ENCODE results near the gene MYCN. TPM values are rescaled to one million over a fixed set of nuclear protein-coding genes. Genes with fewer than 3 reads are reported as not detected.
A peak's percentile ranks its signal among the peaks of the same experiment; 100 is the strongest.

MYCN gene
- total RNA-seq, 2 experiments from 2014 or later: not detected

DNA sequence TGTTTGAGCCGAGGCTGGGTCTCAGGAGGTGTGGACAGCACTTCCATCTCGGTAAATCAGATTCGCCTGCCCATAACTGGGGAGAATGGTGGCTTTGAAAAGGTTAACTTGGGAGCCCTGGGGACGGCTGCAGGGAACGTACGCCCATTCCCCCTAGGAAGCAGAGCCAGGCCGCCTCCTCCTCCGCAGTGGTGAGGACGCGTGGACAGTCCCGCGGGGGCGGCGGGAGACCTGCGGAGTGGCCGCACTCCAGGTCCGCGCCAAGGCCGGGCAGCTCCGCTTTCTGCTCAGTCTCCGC, 845 bp upstream of the MYCN start:
- Mint-ChIP-seq H3K4me1 (peaks cover 3% of the 10 kb centered on the region), H3K27ac (no peak overlapping the region), H3K4me3 (no peak overlapping the region), H3K36me3 (ENCODE audit: low read depth) (no peaks in the 10 kb centered on the region), H3K27me3 (peaks cover 58% of the 10 kb centered on the region), H3K9me3 (no peaks in the 10 kb centered on the region)
- POLR2A ChIA-PET: no interaction called here
- no peak for DNase-seq
- CTCF ChIA-PET: interaction anchor here (0.6 to 2.2 kb wide), 15 partner anchors 8 to 820 kb away, joined by 3 to 11 read pairs (median 3); no protein-coding TSS in a partner anchor

DNA sequence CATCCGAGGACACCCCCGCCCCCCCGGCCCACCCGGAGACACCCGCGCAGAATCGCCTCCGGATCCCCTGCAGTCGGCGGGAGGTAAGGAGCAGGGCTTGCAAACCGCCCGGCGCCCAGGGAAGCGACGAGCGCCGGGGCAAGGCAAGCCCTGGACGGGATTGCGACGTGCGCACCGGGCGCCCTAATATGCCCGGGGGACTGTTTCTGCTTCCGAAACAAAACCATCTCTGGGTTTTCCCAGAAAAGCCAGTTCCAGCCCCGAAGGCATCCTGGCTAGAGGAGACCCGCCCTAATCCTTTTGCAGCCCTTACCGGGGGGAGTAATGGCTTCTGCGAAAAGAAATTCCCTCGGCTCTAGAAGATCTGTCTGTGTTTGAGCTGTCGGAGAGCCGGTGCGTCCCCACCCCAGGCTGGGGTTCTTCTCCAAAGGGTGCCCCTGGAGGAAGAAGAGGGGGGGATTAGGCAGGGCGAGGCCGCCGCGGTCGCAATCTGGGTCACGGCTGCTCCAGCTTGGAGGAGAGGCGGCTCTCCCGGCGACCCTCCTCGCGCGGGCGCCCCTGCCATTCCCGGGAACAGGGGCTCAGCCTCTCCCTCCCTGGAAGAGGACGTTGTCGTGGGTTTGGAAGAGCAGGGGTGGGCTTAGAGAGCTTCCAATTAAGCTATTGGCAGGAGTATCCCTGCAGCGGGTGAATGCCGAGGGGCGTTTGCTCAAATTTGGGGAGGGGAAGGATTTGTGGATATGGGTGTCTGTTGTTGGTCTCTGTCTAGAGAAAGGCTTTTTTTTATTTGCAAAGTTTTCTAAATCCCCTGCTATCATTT, 521 bp downstream of the MYCN start:
- POLR2A ChIA-PET: no interaction called here
- peak overlapping the region; percentile 7 for H3K4me3 Mint-ChIP-seq
- no peak for DNase-seq
- H3K4me1 Mint-ChIP-seq: peaks cover 3% of the 10 kb centered on the region
- peaks cover 62% of the 10 kb centered on the region for H3K27me3 Mint-ChIP-seq
- no peak overlapping the region for H3K27ac Mint-ChIP-seq
- CTCF ChIA-PET: interaction anchor here (1.5 kb wide), 1 partner anchor 202 kb away, joined by 4 read pairs; no protein-coding TSS in a partner anchor
- no peaks in the 10 kb centered on the region for H3K36me3 Mint-ChIP-seq (ENCODE audit: low read depth)
- no peaks in the 10 kb centered on the region for H3K9me3 Mint-ChIP-seq

DNA sequence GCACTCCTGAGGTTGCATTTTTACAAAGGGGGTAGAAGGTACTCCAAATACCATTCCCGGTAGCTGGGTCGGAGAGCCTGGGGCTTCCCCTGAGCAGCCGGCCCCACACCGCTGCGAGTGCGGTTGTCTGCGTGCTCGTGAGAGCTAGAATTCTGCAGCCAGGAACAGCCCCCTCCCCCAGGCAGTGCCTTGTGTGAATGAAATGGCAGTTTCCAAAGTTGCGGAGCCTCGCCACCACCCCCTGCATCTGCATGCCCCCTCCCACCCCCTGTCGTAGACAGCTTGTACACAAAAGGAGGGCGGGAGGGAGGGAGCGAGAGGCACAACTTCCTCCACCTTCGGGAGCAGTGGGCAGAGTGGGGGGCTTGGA, 1.1 kb downstream of the MYCN start:
- Mint-ChIP-seq H3K9me3 (no peaks in the 10 kb centered on the region), H3K4me1 (peaks cover 3% of the 10 kb centered on the region), H3K27me3 (peaks cover 61% of the 10 kb centered on the region), H3K27ac (no peak overlapping the region), H3K4me3 (no peak overlapping the region), H3K36me3 (ENCODE audit: low read depth) (no peaks in the 10 kb centered on the region)
- no peak for DNase-seq
- ChIA-PET POLR2A (no interaction called here), CTCF (no interaction called here)

DNA sequence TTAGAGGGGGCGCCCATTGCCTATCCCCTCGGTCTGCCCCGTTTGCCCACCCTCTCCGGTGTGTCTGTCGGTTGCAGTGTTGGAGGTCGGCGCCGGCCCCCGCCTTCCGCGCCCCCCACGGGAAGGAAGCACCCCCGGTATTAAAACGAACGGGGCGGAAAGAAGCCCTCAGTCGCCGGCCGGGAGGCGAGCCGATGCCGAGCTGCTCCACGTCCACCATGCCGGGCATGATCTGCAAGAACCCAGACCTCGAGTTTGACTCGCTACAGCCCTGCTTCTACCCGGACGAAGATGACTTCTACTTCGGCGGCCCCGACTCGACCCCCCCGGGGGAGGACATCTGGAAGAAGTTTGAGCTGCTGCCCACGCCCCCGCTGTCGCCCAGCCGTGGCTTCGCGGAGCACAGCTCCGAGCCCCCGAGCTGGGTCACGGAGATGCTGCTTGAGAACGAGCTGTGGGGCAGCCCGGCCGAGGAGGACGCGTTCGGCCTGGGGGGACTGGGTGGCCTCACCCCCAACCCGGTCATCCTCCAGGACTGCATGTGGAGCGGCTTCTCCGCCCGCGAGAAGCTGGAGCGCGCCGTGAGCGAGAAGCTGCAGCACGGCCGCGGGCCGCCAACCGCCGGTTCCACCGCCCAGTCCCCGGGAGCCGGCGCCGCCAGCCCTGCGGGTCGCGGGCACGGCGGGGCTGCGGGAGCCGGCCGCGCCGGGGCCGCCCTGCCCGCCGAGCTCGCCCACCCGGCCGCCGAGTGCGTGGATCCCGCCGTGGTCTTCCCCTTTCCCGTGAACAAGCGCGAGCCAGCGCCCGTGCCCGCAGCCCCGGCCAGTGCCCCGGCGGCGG, 1.7 kb downstream of the MYCN start:
- no peak for DNase-seq
- ChIA-PET POLR2A (no interaction called here), CTCF (no interaction called here)
- no peaks in the 10 kb centered on the region for H3K36me3 Mint-ChIP-seq (ENCODE audit: low read depth)
- H3K27ac Mint-ChIP-seq: no peak overlapping the region
- no peaks in the 10 kb centered on the region for H3K9me3 Mint-ChIP-seq
- H3K27me3 Mint-ChIP-seq: peaks cover 61% of the 10 kb centered on the region
- peaks cover 3% of the 10 kb centered on the region for H3K4me1 Mint-ChIP-seq
- H3K4me3 Mint-ChIP-seq: no peak overlapping the region

DNA sequence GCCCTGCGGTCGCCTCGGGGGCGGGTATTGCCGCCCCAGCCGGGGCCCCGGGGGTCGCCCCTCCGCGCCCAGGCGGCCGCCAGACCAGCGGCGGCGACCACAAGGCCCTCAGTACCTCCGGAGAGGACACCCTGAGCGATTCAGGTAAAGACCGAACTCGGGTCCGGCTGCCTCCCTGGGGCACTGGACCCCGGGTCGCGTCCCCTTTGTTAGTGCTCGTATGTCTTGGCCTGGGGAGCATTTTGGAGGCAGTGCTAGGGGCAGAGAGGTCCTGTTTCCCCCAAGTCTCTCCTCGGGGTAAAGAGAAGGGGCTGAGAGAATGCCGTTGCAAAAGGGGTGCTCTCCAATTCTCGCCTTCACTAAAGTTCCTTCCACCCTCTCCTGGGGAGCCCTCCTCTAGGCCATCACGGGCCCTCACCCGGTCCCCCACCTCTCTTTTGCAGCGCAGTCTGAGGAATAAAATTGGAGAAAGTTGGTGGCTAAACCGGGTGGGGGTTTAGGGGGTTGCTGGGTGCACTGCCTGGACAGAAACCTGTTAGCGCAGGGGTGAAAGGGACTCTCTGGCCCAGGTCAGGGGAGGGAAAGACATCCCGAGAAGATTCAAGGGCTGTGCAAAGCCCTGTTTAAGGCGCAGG, 2.5 kb downstream of the MYCN start:
- no peak overlapping the region for H3K27ac Mint-ChIP-seq
- POLR2A ChIA-PET: no interaction called here
- H3K4me3 Mint-ChIP-seq: no peak overlapping the region
- no peaks in the 10 kb centered on the region for H3K9me3 Mint-ChIP-seq
- peaks cover 3% of the 10 kb centered on the region for H3K4me1 Mint-ChIP-seq
- peaks cover 60% of the 10 kb centered on the region for H3K27me3 Mint-ChIP-seq
- no peaks in the 10 kb centered on the region for H3K36me3 Mint-ChIP-seq (ENCODE audit: low read depth)
- CTCF ChIA-PET: interaction anchor here (0.7 kb wide), 1 partner anchor 662 kb away, joined by 4 read pairs; no protein-coding TSS in a partner anchor
- DNase-seq: no peak

DNA sequence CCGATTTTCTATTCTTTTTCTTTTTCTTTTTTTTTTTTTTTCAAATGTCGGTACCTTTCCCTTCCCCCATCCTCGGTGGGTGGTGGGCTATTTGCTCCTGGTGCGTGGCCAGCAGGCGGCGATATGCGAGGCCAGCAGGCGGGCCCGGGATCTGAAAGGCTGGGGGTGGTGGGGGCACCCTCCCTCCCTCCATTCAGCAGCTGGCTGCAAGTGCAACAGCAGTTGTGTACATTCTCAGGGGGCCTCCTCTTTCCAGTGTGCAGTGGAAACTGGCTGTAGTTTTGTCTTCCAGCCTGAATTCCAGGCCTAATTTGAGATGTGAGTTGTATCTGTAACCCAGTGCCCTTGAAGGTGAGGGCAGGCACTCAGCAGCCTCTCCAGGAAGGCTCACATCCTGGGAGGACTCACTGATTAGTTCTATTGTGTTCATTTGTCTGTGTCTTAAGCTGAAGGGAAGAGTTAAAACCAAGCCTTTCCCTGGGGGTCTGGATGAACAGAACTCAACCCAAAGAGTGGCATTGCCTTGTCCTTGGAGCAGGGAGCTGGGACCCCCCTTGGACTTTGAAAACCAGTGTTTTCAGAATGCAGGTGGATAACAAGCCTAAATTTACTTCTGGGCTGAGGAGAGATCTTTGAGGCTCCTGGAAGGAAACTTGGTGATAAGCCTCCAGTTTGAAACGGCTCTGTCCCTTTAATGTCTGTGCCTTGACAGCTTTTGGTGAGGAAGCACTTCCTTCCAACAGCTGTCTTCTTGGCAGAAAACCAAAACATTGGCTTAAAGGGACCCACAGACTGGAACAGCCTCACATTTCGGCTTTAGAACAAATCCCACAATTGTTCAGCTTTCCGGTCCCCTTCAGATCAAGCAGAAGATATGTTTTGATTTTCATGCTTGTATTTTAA, 3.3 kb downstream of the MYCN start:
- ChIA-PET POLR2A (no interaction called here), CTCF (interaction anchor here (0.7 kb wide), 1 partner anchor 663 kb away, joined by 4 read pairs; no protein-coding TSS in a partner anchor)
- Mint-ChIP-seq H3K27ac (no peak overlapping the region), H3K9me3 (no peaks in the 10 kb centered on the region), H3K4me3 (no peak overlapping the region), H3K36me3 (ENCODE audit: low read depth) (no peaks in the 10 kb centered on the region), H3K27me3 (peaks cover 55% of the 10 kb centered on the region), H3K4me1 (peaks cover 3% of the 10 kb centered on the region)
- DNase-seq: no peak

DNA sequence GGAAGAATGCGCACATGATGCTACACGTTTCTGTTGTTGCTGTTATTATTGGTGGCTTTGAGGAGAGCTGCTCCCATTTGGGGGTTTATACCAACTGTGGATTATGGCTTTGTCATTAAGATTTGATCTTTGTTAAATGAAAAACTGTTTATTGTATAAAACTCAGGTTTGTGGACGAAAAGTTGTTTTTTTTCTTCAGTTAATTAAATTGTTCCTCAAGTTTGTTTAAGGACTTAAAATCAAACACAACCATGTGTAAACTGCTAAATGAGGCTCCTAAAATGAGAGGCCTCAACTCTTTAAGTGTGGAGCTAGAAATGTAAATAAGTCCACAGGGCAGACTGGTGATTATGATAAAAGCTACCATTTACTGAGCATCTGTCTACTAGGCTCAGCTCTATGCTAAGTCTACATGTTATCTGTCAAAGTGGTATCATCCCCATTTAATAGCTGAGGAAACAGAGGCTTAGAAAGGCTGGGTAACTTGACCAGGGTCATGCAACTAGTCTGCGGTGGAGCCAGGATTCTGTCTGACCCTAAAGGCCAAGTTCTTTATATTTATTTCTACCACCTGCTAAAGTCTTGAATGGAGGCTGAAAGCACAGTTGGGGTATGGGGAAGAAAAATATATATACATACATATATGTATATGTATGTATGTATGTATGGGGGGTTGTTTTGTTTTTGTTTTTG, 4.1 kb downstream of the MYCN start:
- no peak overlapping the region for H3K4me3 Mint-ChIP-seq
- H3K9me3 Mint-ChIP-seq: no peaks in the 10 kb centered on the region
- H3K27ac Mint-ChIP-seq: no peak overlapping the region
- POLR2A ChIA-PET: no interaction called here
- CTCF ChIA-PET: no interaction called here
- H3K27me3 Mint-ChIP-seq: peaks cover 47% of the 10 kb centered on the region
- no peaks in the 10 kb centered on the region for H3K36me3 Mint-ChIP-seq (ENCODE audit: low read depth)
- H3K4me1 Mint-ChIP-seq: peaks cover 3% of the 10 kb centered on the region
- no peak for DNase-seq

DNA sequence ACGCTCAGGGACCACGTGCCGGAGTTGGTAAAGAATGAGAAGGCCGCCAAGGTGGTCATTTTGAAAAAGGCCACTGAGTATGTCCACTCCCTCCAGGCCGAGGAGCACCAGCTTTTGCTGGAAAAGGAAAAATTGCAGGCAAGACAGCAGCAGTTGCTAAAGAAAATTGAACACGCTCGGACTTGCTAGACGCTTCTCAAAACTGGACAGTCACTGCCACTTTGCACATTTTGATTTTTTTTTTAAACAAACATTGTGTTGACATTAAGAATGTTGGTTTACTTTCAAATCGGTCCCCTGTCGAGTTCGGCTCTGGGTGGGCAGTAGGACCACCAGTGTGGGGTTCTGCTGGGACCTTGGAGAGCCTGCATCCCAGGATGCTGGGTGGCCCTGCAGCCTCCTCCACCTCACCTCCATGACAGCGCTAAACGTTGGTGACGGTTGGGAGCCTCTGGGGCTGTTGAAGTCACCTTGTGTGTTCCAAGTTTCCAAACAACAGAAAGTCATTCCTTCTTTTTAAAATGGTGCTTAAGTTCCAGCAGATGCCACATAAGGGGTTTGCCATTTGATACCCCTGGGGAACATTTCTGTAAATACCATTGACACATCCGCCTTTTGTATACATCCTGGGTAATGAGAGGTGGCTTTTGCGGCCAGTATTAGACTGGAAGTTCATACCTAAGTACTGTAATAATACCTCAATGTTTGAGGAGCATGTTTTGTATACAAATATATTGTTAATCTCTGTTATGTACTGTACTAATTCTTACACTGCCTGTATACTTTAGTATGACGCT, 5.8 kb downstream of the MYCN start:
- ChIA-PET POLR2A (no interaction called here), CTCF (no interaction called here)
- H3K36me3 Mint-ChIP-seq (ENCODE audit: low read depth): no peaks in the 10 kb centered on the region
- H3K4me1 Mint-ChIP-seq: no peaks in the 10 kb centered on the region
- peaks cover 37% of the 10 kb centered on the region for H3K27me3 Mint-ChIP-seq
- H3K4me3 Mint-ChIP-seq: no peak overlapping the region
- DNase-seq: no peak
- no peak overlapping the region for H3K27ac Mint-ChIP-seq
- H3K9me3 Mint-ChIP-seq: no peaks in the 10 kb centered on the region

DNA sequence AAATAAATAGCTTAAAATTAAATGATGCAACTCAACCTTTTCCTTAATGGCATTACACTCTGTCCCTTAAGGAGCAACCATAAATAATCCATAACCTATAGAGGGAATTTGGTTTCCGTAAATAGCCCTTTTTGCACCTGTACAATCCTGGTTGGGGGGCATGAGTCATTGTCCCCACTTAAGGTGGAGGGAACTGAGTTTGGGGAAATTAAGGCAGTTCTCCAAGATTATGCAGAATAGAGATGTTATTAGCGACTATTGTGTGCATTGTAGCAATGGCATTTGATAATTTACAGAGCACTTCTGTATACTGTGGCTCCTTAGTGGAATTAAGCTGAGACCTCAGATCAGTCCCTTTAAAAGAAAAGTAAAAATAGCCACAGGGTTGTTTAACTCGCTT, 6.6 kb downstream of the MYCN start:
- H3K27ac Mint-ChIP-seq: no peak overlapping the region
- H3K9me3 Mint-ChIP-seq: no peaks in the 10 kb centered on the region
- H3K4me1 Mint-ChIP-seq: no peaks in the 10 kb centered on the region
- H3K4me3 Mint-ChIP-seq: no peak overlapping the region
- ChIA-PET CTCF (no interaction called here), POLR2A (no interaction called here)
- H3K36me3 Mint-ChIP-seq (ENCODE audit: low read depth): no peaks in the 10 kb centered on the region
- H3K27me3 Mint-ChIP-seq: peaks cover 30% of the 10 kb centered on the region
- no peak for DNase-seq

DNA sequence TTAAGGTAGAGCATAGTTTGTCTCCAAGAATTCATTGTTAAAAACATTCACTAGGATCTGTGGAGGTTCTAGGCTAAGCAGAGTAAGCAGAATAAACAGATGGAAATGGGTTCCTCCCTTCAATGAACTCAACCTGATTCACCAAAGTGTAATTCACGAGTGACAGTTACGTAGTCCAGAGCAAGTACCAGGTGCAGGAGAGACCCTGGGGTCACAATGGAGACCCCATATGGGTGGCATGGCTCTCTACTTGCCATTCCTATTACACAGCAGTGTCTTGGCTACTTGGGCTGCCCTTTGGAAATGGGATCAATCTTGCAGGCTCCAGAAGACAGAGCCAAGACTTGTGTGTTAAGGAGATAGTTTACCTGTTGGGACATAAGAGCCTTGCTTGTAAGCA, 7.1 kb downstream of the MYCN start:
- Mint-ChIP-seq H3K27me3 (peaks cover 28% of the 10 kb centered on the region), H3K9me3 (no peaks in the 10 kb centered on the region), H3K27ac (no peak overlapping the region), H3K36me3 (ENCODE audit: low read depth) (no peaks in the 10 kb centered on the region), H3K4me3 (no peak overlapping the region), H3K4me1 (no peaks in the 10 kb centered on the region)
- ChIA-PET POLR2A (no interaction called here), CTCF (no interaction called here)
- DNase-seq: no peak

DNA sequence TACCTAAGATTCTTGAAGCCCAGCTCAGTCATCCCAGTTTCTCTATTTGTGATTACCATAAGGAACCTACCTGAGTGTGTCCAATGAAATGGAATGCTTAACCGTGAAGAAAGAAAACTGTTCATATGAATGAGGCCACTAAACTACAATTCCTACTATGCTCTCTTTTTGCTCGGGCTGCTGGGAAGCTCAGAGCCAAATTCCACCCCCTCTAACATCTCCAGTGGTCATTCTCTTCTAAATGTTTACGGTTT, 8.3 kb downstream of the MYCN start:
- ChIA-PET CTCF (no interaction called here), POLR2A (no interaction called here)
- no peak overlapping the region for H3K27ac Mint-ChIP-seq
- DNase-seq: no peak
- no peak overlapping the region for H3K4me3 Mint-ChIP-seq
- no peaks in the 10 kb centered on the region for H3K36me3 Mint-ChIP-seq (ENCODE audit: low read depth)
- H3K9me3 Mint-ChIP-seq: no peaks in the 10 kb centered on the region
- no peaks in the 10 kb centered on the region for H3K4me1 Mint-ChIP-seq
- H3K27me3 Mint-ChIP-seq: peaks cover 19% of the 10 kb centered on the region

DNA sequence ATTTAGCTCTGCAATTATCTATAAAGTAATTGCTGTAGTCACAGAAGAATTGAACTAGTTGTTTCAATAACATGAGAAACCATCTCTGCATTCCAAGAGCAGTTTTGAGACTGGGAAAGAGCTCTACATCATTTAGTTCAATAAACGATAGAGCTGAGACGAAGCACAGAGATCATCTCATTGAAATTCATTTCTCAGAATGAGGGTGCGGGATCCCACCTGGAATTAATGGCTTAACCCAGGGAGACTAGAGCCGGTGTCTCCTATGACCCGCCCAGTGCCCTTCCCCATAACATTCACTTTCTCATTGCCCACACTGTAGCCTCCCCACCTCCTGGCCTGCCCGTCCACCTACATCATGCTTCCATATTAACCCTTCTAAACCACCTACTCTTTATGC, 8.8 kb downstream of the MYCN start:
- Mint-ChIP-seq H3K36me3 (ENCODE audit: low read depth) (no peaks in the 10 kb centered on the region), H3K9me3 (no peaks in the 10 kb centered on the region), H3K4me1 (no peaks in the 10 kb centered on the region), H3K4me3 (no peak overlapping the region), H3K27me3 (peaks cover 14% of the 10 kb centered on the region), H3K27ac (no peak overlapping the region)
- POLR2A ChIA-PET: no interaction called here
- CTCF ChIA-PET: no interaction called here
- DNase-seq: no peak

Data from activated CD4-positive, alpha-beta memory T cell treated with anti-CD3 and anti-CD28 coated beads, Interleukin-2, amount 10 ng/mL, durations not matched to agents 7 days and 5 days (primary cell).